ENCODE measurements around the gene CLCA4. TPM values are rescaled to one million over a fixed set of nuclear protein-coding genes. Genes with fewer than 3 reads are reported as not detected.

Gene CLCA4
- total RNA-seq, 2 experiments from 2014 or later = not detected

DNA sequence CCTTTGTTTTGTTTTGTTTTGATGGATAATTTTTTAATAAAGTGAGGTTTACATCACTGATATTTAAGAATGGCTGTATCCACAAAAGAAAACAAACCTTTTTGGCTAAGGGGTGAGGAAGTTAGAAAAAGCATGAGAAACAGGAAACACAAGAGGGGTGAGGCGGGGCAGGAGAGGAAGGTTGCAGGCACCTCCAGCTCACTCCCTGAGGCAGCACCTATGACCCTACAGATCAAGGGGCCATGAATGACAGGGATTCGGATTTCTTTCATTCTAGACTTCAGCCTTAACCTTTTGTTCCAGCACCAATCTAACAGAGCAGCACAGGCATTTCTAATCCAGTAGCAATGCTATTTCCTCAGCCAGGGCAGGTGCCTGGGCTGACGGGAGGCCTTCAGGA is 4.4 kb downstream of the CLCA4 start:
- Mint-ChIP-seq H3K4me3 (no peak overlapping the region), H3K27me3 (no peaks in the 10 kb centered on the region), H3K9me3 (peaks cover 4% of the 10 kb centered on the region), H3K36me3 (ENCODE audit: low read depth) (no peaks in the 10 kb centered on the region), H3K4me1 (ENCODE audit: low read depth) (no peaks in the 10 kb centered on the region), H3K27ac (no peak overlapping the region)
- ATAC-seq = no peak
- TF ChIP-seq, protein P1, sequence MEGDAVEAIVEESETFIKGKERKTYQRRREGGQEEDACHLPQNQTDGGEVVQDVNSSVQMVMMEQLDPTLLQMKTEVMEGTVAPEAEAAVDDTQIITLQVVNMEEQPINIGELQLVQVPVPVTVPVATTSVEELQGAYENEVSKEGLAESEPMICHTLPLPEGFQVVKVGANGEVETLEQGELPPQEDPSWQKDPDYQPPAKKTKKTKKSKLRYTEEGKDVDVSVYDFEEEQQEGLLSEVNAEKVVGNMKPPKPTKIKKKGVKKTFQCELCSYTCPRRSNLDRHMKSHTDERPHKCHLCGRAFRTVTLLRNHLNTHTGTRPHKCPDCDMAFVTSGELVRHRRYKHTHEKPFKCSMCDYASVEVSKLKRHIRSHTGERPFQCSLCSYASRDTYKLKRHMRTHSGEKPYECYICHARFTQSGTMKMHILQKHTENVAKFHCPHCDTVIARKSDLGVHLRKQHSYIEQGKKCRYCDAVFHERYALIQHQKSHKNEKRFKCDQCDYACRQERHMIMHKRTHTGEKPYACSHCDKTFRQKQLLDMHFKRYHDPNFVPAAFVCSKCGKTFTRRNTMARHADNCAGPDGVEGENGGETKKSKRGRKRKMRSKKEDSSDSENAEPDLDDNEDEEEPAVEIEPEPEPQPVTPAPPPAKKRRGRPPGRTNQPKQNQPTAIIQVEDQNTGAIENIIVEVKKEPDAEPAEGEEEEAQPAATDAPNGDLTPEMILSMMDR (IDR thresholded peaks at IDR 0.05) = no peak
- POLR2A ChIA-PET = no interaction called here
- CTCF ChIA-PET = no interaction called here
- no peak for DNase-seq
- intact Hi-C loops (cut with micrococcal nuclease) = no loop called here

GRCh38 chr1:86552376-86552775 is 5.5 kb downstream of the CLCA4 start:
- CTCF ChIA-PET = no interaction called here
- Mint-ChIP-seq H3K36me3 (ENCODE audit: low read depth) (no peaks in the 10 kb centered on the region), H3K9me3 (peaks cover 4% of the 10 kb centered on the region), H3K27me3 (peaks cover under 1% of the 10 kb centered on the region), H3K4me1 (ENCODE audit: low read depth) (no peaks in the 10 kb centered on the region), H3K4me3 (no peak overlapping the region), H3K27ac (no peak overlapping the region)
- TF ChIP-seq, protein P1 (IDR thresholded peaks at IDR 0.05) = no peak
- intact Hi-C loops (cut with micrococcal nuclease) = no loop called here
- no peak for ATAC-seq
- DNase-seq = no peak
- POLR2A ChIA-PET = no interaction called here

DNA sequence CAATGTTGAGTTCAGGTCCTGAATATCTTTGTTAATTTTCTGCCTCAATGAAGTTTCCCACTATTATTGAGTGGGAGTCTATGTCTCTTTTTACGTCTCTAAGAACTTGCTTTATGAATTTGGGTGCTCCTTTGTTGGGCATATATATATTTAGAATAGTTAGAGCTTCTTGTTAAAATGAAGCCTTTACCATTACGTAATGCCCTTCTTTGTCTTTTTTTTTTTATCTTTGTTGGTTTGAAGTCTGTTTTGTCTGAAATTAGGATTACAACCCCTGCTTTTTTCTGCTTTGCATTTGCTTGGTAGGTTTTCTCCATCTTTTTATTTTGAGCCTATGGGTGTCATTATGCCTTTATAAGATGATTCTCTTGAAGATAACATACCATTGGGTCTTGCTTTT is 10.9 kb downstream of the CLCA4 start:
- no peaks in the 10 kb centered on the region for H3K4me1 Mint-ChIP-seq (ENCODE audit: low read depth)
- peaks cover 3% of the 10 kb centered on the region for H3K36me3 Mint-ChIP-seq (ENCODE audit: low read depth)
- DNase-seq (no peak), ATAC-seq (no peak)
- H3K27ac Mint-ChIP-seq = no peak overlapping the region
- ChIA-PET POLR2A (no interaction called here), CTCF (no interaction called here)
- intact Hi-C loops (cut with micrococcal nuclease) = no loop called here
- TF ChIP-seq, protein P1 (IDR thresholded peaks at IDR 0.05) = no peak
- peaks cover 17% of the 10 kb centered on the region for H3K27me3 Mint-ChIP-seq
- H3K4me3 Mint-ChIP-seq = no peak overlapping the region
- H3K9me3 Mint-ChIP-seq = peaks cover 13% of the 10 kb centered on the region

DNA sequence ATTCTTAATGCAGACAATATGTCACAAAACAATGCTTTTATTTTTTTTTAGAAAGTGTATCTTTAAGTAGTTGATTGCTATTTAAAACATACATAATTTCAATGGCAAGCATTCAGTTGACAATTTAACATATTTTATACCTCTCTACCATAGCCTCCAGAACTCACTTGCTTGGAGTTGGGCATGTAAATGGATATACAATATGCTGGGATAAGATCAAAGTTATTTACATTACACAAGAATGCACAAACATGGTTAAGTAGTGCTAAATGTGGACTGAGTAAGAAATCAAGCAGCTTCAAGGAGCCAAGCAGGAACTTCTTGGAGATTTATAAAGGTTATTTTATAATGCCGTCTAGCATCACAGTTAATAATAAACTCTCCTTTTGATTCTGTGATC is 17.0 kb downstream of the CLCA4 start:
- peaks cover 2% of the 10 kb centered on the region for H3K36me3 Mint-ChIP-seq (ENCODE audit: low read depth)
- H3K4me3 Mint-ChIP-seq = no peak overlapping the region
- ChIA-PET POLR2A (no interaction called here), CTCF (no interaction called here)
- ATAC-seq (no peak), DNase-seq (no peak)
- peaks cover 21% of the 10 kb centered on the region for H3K27me3 Mint-ChIP-seq
- TF ChIP-seq, protein P1 (IDR thresholded peaks at IDR 0.05) = no peak
- no peaks in the 10 kb centered on the region for H3K4me1 Mint-ChIP-seq (ENCODE audit: low read depth)
- H3K9me3 Mint-ChIP-seq = peaks cover 2% of the 10 kb centered on the region
- intact Hi-C loops (cut with micrococcal nuclease) = no loop called here
- no peak overlapping the region for H3K27ac Mint-ChIP-seq

- ATAC-seq = no peak
- CTCF ChIA-PET = no interaction called here
These were observed 20.5 kb downstream of the CLCA4 start for GRCh38 chr1:86567341-86567740.

More at GRCh38 chr1:86567341-86567740, 20.5 kb downstream of the CLCA4 start:
- intact Hi-C loops (cut with micrococcal nuclease) = no loop called here
- no peak overlapping the region for H3K4me3 Mint-ChIP-seq
- peaks cover 8% of the 10 kb centered on the region for H3K27me3 Mint-ChIP-seq
- DNase-seq = no peak
- H3K4me1 Mint-ChIP-seq (ENCODE audit: low read depth) = no peaks in the 10 kb centered on the region
- TF ChIP-seq, protein P1 (IDR thresholded peaks at IDR 0.05) = no peak
- H3K36me3 Mint-ChIP-seq (ENCODE audit: low read depth) = no peaks in the 10 kb centered on the region
- POLR2A ChIA-PET = no interaction called here
- no peaks in the 10 kb centered on the region for H3K9me3 Mint-ChIP-seq
- H3K27ac Mint-ChIP-seq = no peak overlapping the region
